ENCODE results near the gene ZNF143.
A peak's percentile ranks its signal among the peaks of the same experiment; 100 is the strongest.
"Not testable (repeated sequence)": the region's sequence is repeated elsewhere in the genome, so short reads cannot be mapped to it uniquely, and the experiment has no call there.

The ZNF143 gene

DNA sequence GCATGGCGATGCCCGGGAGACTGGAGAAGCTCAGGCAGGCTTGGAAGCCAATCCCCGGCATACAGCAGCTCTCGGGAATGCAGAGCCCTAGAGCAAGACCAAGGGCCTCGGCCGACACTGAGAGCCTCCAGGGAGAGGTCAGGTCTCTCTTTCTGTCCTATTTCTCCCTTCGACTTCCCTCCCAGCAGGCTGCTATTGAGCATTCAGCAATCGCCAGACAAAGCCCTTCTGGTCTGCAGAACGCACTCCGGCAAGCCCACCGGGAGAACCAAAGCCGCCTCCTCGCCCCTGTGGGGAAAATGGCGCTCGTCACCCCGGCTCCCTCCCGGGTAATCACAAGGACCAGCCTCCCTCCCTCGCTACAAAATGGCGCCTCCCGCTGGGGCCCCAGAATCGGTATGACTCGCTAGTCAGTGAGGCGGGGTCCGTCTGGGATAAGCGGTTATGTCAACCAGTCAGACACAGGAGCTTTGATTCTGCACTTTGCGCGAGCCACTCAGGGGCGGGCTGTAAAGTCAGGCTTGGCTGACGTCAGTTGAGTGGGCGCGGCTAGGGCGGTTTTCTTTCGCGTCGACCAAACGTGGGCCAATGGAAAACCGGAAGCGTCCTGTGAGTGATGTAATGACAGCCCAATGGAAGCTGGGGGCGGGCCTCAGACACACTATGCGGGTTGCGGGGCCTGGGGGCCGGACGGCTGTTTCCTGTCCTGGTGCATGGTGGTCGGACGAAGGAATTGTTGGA lies at the start of gene ZNF143:
ZNF143 (plus strand) TSS at position 691 of the 741 bp plus-strand sequence. CDS start 10,297 bp downstream, outside the sequence.
- in situ Hi-C loops (cut with MboI; ENCODE audit: low sequenced_read_pairs, unreplicated experiment): no loop called here
- peak; percentile 94 for DNase-seq (ENCODE audit: low spot score)
- TF ChIP-seq, protein P1, sequence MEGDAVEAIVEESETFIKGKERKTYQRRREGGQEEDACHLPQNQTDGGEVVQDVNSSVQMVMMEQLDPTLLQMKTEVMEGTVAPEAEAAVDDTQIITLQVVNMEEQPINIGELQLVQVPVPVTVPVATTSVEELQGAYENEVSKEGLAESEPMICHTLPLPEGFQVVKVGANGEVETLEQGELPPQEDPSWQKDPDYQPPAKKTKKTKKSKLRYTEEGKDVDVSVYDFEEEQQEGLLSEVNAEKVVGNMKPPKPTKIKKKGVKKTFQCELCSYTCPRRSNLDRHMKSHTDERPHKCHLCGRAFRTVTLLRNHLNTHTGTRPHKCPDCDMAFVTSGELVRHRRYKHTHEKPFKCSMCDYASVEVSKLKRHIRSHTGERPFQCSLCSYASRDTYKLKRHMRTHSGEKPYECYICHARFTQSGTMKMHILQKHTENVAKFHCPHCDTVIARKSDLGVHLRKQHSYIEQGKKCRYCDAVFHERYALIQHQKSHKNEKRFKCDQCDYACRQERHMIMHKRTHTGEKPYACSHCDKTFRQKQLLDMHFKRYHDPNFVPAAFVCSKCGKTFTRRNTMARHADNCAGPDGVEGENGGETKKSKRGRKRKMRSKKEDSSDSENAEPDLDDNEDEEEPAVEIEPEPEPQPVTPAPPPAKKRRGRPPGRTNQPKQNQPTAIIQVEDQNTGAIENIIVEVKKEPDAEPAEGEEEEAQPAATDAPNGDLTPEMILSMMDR (IDR thresholded peaks at IDR 0.05; ENCODE audit: borderline replicate concordance, control extremely low read depth, extremely low read depth, insufficient read depth, missing control alignments): peak; percentile 51

GRCh38 chr11:9428706-9429105 lies 32.1 kb upstream of the ZNF143 start:
- in situ Hi-C loops (cut with MboI; ENCODE audit: low sequenced_read_pairs, unreplicated experiment): no loop called here
- no peak for DNase-seq (ENCODE audit: low spot score)
- TF ChIP-seq, protein P1 (IDR thresholded peaks at IDR 0.05; ENCODE audit: borderline replicate concordance, control extremely low read depth, extremely low read depth, insufficient read depth, missing control alignments): no peak

DNA sequence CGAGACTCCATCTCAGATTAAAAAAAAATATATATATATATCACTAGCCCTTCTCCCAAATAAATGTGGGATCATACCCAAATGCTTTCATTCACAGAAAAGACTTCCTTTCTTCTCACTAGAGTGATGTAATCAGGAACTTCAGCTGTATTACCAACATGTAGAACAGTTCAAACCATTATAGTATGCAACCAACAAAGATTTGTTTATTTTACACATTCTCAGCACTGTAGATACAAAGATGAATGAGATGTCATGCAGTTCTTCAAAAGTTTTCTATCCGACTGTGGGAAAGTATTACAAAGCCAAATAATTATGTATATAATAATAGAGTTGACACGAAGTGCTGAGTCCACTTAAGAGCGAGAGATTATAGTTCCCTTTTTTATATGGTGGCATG lies 22.2 kb upstream of the ZNF143 start:
- DNase-seq (ENCODE audit: low spot score): no peak
- TF ChIP-seq, protein P1 (IDR thresholded peaks at IDR 0.05; ENCODE audit: borderline replicate concordance, control extremely low read depth, extremely low read depth, insufficient read depth, missing control alignments): no peak
- in situ Hi-C loops (cut with MboI; ENCODE audit: low sequenced_read_pairs, unreplicated experiment): no loop called here

DNA sequence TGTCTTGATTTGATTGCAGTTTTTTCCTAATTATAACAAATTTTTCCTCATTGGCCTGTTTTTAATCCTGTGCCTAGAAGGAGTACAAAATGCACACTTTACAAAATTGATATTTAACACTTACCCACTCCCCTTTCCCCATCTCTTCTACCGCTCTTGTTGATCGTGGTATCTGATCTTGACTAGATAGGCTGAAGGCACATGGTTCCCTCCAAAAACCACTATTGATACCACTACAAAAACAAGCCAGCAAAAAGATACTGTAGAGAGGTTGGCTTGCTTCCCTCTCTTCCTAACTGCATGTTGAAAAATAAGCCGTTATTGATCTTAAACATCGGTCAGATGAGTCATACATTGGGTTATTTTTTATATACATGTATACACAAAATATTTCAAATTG lies 14.6 kb upstream of the ZNF143 start:
- in situ Hi-C loops (cut with MboI; ENCODE audit: low sequenced_read_pairs, unreplicated experiment): no loop called here
- no peak for DNase-seq (ENCODE audit: low spot score)
- TF ChIP-seq, protein P1 (IDR thresholded peaks at IDR 0.05; ENCODE audit: borderline replicate concordance, control extremely low read depth, extremely low read depth, insufficient read depth, missing control alignments): no peak

DNA sequence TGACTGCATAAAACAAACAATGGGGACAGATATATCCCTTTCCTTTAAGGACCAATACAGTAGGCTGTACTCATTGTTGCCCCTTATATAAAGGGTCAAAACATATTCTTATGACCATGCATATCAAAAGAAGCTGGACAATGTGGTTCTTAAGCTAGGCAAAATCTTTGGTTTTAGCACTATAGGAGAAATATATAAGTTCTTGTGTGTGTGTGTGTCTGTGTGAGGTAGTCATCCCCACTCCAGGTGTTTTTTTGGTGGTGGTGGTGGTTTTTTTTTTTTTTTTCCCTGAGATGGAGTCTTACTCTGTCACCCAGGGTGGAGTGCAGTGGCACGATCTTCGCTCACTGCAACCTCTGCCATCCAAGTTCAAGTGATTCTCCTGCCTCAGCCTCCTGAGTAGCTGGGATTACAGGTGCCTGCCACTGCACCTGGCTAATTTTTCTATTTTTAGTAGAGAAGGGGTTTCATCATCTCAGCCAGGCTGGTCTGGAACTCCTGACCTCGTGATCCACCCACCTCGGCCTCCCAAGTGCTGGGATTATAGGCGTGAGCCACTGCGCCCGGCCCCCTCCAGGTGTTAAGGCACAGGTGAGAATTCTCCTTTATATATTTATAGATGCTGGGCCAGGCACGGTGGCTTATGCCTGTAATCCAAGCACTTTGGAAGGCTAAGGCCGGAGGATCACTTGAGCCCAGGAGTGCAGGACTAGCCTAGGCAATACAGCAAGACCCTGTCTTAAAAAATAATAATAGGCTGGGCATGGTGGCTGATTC lies 12.0 kb upstream of the ZNF143 start:
- TF ChIP-seq, protein P1 (IDR thresholded peaks at IDR 0.05; ENCODE audit: borderline replicate concordance, control extremely low read depth, extremely low read depth, insufficient read depth, missing control alignments): no peak
- in situ Hi-C loops (cut with MboI; ENCODE audit: low sequenced_read_pairs, unreplicated experiment): no loop called here
- DNase-seq (ENCODE audit: low spot score): no peak

DNA sequence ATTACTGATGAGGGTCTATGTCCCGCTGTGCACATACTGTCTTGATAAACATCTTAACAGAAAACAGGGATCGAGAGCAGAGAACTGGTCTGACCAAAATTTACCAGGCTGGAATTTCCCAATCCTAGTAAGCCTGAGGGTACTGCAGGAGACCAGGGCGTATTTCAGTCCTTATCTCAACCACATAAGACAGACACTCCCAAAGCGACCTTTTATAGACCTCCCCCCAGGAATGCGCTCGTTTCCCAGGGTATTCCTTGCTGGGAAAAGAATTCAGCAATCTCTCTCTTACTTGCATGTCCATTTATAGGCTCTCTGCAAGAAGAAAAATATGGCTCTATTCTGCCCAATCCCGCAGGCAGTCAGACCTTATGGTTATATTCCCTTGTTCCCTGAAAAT lies 8.8 kb upstream of the ZNF143 start:
- DNase-seq (ENCODE audit: low spot score); in situ Hi-C loops (cut with MboI; ENCODE audit: low sequenced_read_pairs, unreplicated experiment): not testable (repeated sequence)

- in situ Hi-C loops (cut with MboI; ENCODE audit: low sequenced_read_pairs, unreplicated experiment): no loop called here
- TF ChIP-seq, protein P1 (IDR thresholded peaks at IDR 0.05; ENCODE audit: borderline replicate concordance, control extremely low read depth, extremely low read depth, insufficient read depth, missing control alignments): no peak
- DNase-seq (ENCODE audit: low spot score): no peak
Observed at GRCh38 chr11:9455722-9456121, 5.1 kb upstream of the ZNF143 start.
